ENCODE measurements around the gene KLC1. TPM values are rescaled to one million over a fixed set of nuclear protein-coding genes. Genes with fewer than 3 reads are reported as not detected.

KLC1 gene
- total and polyA plus RNA-seq, 5 experiments from 2014 or later: 50.7 to 252 (median 73.3) TPM

GRCh38 chr14:103668117-103668516 is 39.1 kb downstream of the KLC1 start:
- no peak overlapping the region for H3K4me3 Mint-ChIP-seq
- H3K9me3 Mint-ChIP-seq: no peaks in the 10 kb centered on the region
- peaks cover 9 to 98% (median 14%) of the 10 kb centered on the region in 3 donors for H3K36me3 Mint-ChIP-seq
- H3K4me1 Mint-ChIP-seq: peaks cover 0 to 5% (median under 1%) of the 10 kb centered on the region in 4 donors
- H3K27ac Mint-ChIP-seq: peak overlapping the region in 1 of 10 donors; percentile 67
- ATAC-seq: no peak
- no peaks in the 10 kb centered on the region for H3K27me3 Mint-ChIP-seq
- POLR2A ChIA-PET: no interaction called here
- DNase-seq: no peak

- no peaks in the 10 kb centered on the region for H3K27me3 Mint-ChIP-seq
- peaks cover 0 to 2% (median under 1%) of the 10 kb centered on the region in 4 donors for H3K4me1 Mint-ChIP-seq
- ATAC-seq (no peak), DNase-seq (no peak)
- H3K9me3 Mint-ChIP-seq: no peaks in the 10 kb centered on the region
- POLR2A ChIA-PET: no interaction called here
- no peak overlapping the region for H3K27ac Mint-ChIP-seq
- peaks cover 9 to 96% (median 16%) of the 10 kb centered on the region in 3 donors for H3K36me3 Mint-ChIP-seq
- H3K4me3 Mint-ChIP-seq: no peak overlapping the region
Measured at GRCh38 chr14:103669370-103669769, 40.4 kb downstream of the KLC1 start.

- H3K36me3 Mint-ChIP-seq: peaks cover 9 to 95% (median 24%) of the 10 kb centered on the region in 3 donors
- POLR2A ChIA-PET: no interaction called here
- no peaks in the 10 kb centered on the region for H3K4me1 Mint-ChIP-seq
Measured at GRCh38 chr14:103671911-103672310, 42.9 kb downstream of the KLC1 start.

GRCh38 chr14:103675957-103676356 is 46.9 kb downstream of the KLC1 start:
- POLR2A ChIA-PET: no interaction called here
- Mint-ChIP-seq H3K27me3 (no peaks in the 10 kb centered on the region), H3K4me3 (no peak overlapping the region), H3K4me1 (peaks cover 0 to 7% (median 3%) of the 10 kb centered on the region in 4 donors), H3K36me3 (peaks cover 6 to 94% (median 26%) of the 10 kb centered on the region in 3 donors), H3K9me3 (no peaks in the 10 kb centered on the region), H3K27ac (peak overlapping the region in 1 of 10 donors; percentile 67)
- ATAC-seq: no peak
- no peak for DNase-seq

More at GRCh38 chr14:103671911-103672310, 42.9 kb downstream of the KLC1 start:
- no peaks in the 10 kb centered on the region for H3K27me3 Mint-ChIP-seq
- no peak overlapping the region for H3K4me3 Mint-ChIP-seq
- peak overlapping the region in 4 of 10 donors; percentile 16 to 85 (median 48) for H3K27ac Mint-ChIP-seq
- H3K9me3 Mint-ChIP-seq: no peaks in the 10 kb centered on the region
- DNase-seq (no peak), ATAC-seq (no peak)

- Mint-ChIP-seq H3K36me3 (peaks cover 6 to 94% (median 19%) of the 10 kb centered on the region in 3 donors), H3K4me3 (no peak overlapping the region), H3K9me3 (no peaks in the 10 kb centered on the region), H3K27ac (peak overlapping the region in 2 of 10 donors; percentile 20 to 63), H3K4me1 (peaks cover 0 to 7% (median 3%) of the 10 kb centered on the region in 4 donors), H3K27me3 (no peaks in the 10 kb centered on the region)
- POLR2A ChIA-PET: no interaction called here
- no peak for ATAC-seq
- DNase-seq: no peak
Measured at GRCh38 chr14:103676881-103677675, 48.1 kb downstream of the KLC1 start.

- ATAC-seq (peak; percentile 93 to 94), DNase-seq (peak in 9 of 10 donors; percentile 5 to 45 (median 25))
- POLR2A ChIA-PET: interaction anchor here (0.5 kb wide), 1 partner anchor 114 kb away, joined by 3 read pairs; no protein-coding TSS in a partner anchor
- H3K4me3 Mint-ChIP-seq: no peak overlapping the region
- H3K27me3 Mint-ChIP-seq: no peaks in the 10 kb centered on the region
- peaks cover 0 to 95% (median 19%) of the 10 kb centered on the region in 3 donors for H3K36me3 Mint-ChIP-seq
- H3K9me3 Mint-ChIP-seq: no peaks in the 10 kb centered on the region
- H3K4me1 Mint-ChIP-seq: peaks cover 0 to 7% (median 3%) of the 10 kb centered on the region in 4 donors
- H3K27ac Mint-ChIP-seq: peak overlapping the region in 7 of 10 donors; percentile 13 to 93 (median 43)
Measured at GRCh38 chr14:103679351-103679750, 50.3 kb downstream of the KLC1 start.

- Mint-ChIP-seq H3K4me3 (no peak overlapping the region), H3K9me3 (peaks cover 0 to 2% (median 0%) of the 10 kb centered on the region in 9 donors), H3K27me3 (no peaks in the 10 kb centered on the region), H3K4me1 (peaks cover 0 to 7% (median 4%) of the 10 kb centered on the region in 4 donors), H3K36me3 (peaks cover 0 to 94% (median 14%) of the 10 kb centered on the region in 3 donors), H3K27ac (peak overlapping the region in 2 of 10 donors; percentile 20 to 32)
- DNase-seq: no peak
- POLR2A ChIA-PET: interaction anchor here (0.6 kb wide), 2 partner anchors 14 to 50 kb away, joined by 3 to 4 read pairs; no protein-coding TSS in a partner anchor
- no peak for ATAC-seq
Measured at GRCh38 chr14:103680491-103681231, 51.6 kb downstream of the KLC1 start.

GRCh38 chr14:103683139-103683538 is 54.1 kb downstream of the KLC1 start:
- no peak for ATAC-seq
- no peak for DNase-seq
- no peaks in the 10 kb centered on the region for H3K27me3 Mint-ChIP-seq
- peaks cover 0 to 2% (median 0%) of the 10 kb centered on the region in 9 donors for H3K9me3 Mint-ChIP-seq
- H3K27ac Mint-ChIP-seq: no peak overlapping the region
- POLR2A ChIA-PET: no interaction called here
- H3K4me3 Mint-ChIP-seq: no peak overlapping the region
- peaks cover 0 to 93% (median 9%) of the 10 kb centered on the region in 3 donors for H3K36me3 Mint-ChIP-seq
- peaks cover 0 to 7% (median 4%) of the 10 kb centered on the region in 4 donors for H3K4me1 Mint-ChIP-seq

- H3K4me1 Mint-ChIP-seq: peaks cover 0 to 11% (median under 1%) of the 10 kb centered on the region in 4 donors
- no peaks in the 10 kb centered on the region for H3K27me3 Mint-ChIP-seq
- H3K9me3 Mint-ChIP-seq: peaks cover 0 to 2% (median 0%) of the 10 kb centered on the region in 9 donors
- POLR2A ChIA-PET: no interaction called here
- H3K36me3 Mint-ChIP-seq: peaks cover 0 to 92% (median 6%) of the 10 kb centered on the region in 3 donors
- H3K27ac Mint-ChIP-seq: no peak overlapping the region
- DNase-seq: no peak
- ATAC-seq: no peak
- no peak overlapping the region for H3K4me3 Mint-ChIP-seq
Measured at GRCh38 chr14:103684471-103684870, 55.5 kb downstream of the KLC1 start.

GRCh38 chr14:103684871-103685270 is 55.9 kb downstream of the KLC1 start:
- peaks cover 0 to 10% (median under 1%) of the 10 kb centered on the region in 4 donors for H3K4me1 Mint-ChIP-seq
- H3K27ac Mint-ChIP-seq: peak overlapping the region in 1 of 10 donors; percentile 15
- ATAC-seq (no peak), DNase-seq (no peak)
- no peak overlapping the region for H3K4me3 Mint-ChIP-seq
- peaks cover 0 to 2% (median 0%) of the 10 kb centered on the region in 9 donors for H3K9me3 Mint-ChIP-seq
- POLR2A ChIA-PET: no interaction called here
- peaks cover 0 to 92% (median 6%) of the 10 kb centered on the region in 3 donors for H3K36me3 Mint-ChIP-seq
- no peaks in the 10 kb centered on the region for H3K27me3 Mint-ChIP-seq

GRCh38 chr14:103685276-103686211 is 56.5 kb downstream of the KLC1 start:
- ATAC-seq: no peak
- Mint-ChIP-seq H3K4me1 (peaks cover 0 to 15% (median 2%) of the 10 kb centered on the region in 4 donors), H3K27me3 (no peaks in the 10 kb centered on the region), H3K9me3 (peaks cover 0 to 2% (median 0%) of the 10 kb centered on the region in 9 donors), H3K4me3 (no peak overlapping the region), H3K36me3 (peaks cover 0 to 92% (median 6%) of the 10 kb centered on the region in 3 donors), H3K27ac (peak overlapping the region in 2 of 10 donors; percentile 12 to 22)
- DNase-seq: no peak
- POLR2A ChIA-PET: no interaction called here
